GM18951 (cell line): ENCODE results near the gene ACSL6.

ENCODE experiments used
- POLR2A ChIP-seq: IDR thresholded peaks from 4 replicates; pipeline ENCODE4 v1.6.1; 2011; ENCODE audit warnings: mild to moderate bottlenecking; ENCODE audit not compliant: insufficient read length, insufficient read depth; ENCODE audit errors: extremely low read depth
- in situ Hi-C: fragments of 300-500 bp; cut with MboI; formaldehyde crosslinking; loops from one replicate; pipeline ENCODE4 v1.12.0; 2022; ENCODE audit warnings: low sequenced_read_pairs, mixed read lengths, inconsistent platforms; ENCODE audit not compliant: unreplicated experiment

ACSL6 gene

DNA sequence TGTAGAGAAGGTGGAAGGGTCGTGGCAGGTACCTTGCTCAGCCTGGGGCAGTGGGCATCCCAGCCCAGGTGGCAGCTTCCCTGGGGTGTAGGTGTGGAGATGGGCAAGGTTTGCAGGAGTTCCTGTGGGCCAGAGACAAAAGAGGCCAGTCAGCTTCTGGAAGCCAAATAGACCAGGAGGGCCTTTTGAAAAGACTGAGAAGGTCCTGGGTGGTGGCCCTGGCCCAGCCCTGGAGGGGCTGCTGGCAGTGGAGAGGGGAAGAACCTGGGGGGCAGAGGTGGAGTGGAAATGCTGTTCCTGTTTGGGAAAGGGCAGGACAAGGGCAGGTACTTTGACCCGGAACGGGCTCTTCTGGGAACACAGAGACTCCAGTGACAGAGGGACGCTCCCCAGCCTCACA lies 42.0 kb upstream of the ACSL6 start:
- in situ Hi-C loops: no loop called here
- no peak for TF ChIP-seq POLR2A

- in situ Hi-C loops: no loop called here
- TF ChIP-seq POLR2A: no peak
Measured at GRCh38 chr5:132052520-132052919, 41.1 kb upstream of the ACSL6 start.

DNA sequence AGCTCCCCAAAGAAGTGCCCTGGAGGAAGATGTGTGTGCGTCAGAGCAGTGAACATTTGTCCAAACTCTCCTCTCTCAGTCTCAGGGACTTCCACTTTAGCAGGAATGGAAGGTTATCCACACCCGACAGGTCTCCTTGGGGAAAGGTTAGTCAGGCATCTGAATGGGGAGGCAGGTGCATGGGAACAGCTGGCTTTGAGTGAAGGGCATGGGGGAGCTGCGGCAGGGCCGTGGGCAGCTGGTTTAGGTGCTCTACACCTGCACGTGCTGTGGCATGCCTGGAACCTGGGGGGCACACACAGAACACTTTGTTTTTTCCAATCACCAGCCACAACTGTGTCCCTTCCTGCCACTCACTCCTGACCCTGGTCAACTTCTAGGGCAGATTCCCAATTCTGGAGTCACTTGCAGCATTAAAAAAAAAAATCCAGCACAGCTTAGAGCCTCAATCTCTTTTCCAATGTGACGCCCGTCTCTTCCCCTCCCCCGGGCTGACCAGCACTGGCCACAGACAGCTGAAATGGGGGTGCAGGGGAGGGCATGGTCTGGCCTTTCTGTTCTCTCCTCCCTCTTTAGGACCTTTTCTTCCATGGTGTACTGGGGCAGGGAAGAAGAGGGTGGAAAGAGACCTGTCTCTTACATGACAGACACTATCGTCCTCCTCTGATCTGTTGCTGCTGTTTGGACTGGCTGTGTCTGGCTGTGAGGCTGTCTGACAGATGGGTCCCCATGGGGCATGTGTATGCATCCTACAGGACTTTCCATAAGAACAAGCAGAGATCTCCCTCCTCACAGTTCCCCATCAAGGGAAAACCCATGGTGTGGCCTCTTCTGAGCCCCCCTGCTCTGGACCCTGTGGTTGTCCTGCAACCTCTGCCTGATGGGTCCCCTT lies 39.4 kb upstream of the ACSL6 start:
- in situ Hi-C loops: no loop called here
- TF ChIP-seq POLR2A: no peak

GRCh38 chr5:132050136-132050535 lies 38.7 kb upstream of the ACSL6 start:
- no peak for TF ChIP-seq POLR2A
- in situ Hi-C loops: no loop called here

DNA sequence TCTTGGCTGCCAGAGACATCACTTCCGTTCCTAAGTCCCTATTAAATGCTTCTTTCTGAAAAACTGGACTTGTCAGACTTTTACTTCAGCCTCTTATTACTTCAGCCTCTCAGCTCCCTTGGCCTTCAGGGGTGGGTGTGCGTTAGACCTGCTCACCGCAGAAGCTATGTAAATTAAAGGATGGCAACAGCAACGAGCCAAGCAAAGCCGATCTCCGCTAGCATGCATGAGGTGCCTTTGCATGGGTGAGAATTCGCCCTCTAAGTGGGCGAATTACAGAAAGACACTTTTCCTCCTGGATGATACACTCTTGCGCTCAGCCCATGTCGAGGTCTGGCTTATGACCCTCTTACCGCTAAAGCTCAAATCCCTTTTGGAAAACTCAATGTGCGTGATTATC lies 38.1 kb upstream of the ACSL6 start:
- TF ChIP-seq POLR2A: no peak
- in situ Hi-C loops: no loop called here

- no peak for TF ChIP-seq POLR2A
- in situ Hi-C loops: no loop called here
Measured at GRCh38 chr5:132049093-132049492, 37.6 kb upstream of the ACSL6 start.

DNA sequence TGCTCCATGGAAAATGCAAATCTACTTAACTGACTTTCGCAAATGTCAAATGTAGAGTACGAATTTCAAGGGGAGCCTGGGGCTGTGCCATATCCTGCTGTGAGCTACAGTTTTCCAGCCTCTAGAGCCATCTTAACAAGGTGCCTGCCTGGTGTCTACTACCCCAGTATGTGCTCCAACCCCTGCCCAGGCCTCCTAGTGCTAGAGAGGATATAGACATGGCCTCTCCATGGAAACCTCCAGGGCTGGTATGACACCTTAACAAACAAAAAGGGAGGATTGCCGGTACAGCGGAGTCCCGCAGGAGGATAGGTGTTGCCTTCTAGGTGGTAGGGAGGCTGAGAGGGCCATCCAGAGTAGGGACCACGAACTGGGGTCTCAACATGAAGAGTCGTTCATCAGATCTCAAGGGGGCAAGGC lies 35.4 kb upstream of the ACSL6 start:
- in situ Hi-C loops: no loop called here
- TF ChIP-seq POLR2A: no peak

- no peak for TF ChIP-seq POLR2A
- in situ Hi-C loops: no loop called here
Measured at GRCh38 chr5:132044207-132044606, 32.7 kb upstream of the ACSL6 start.

DNA sequence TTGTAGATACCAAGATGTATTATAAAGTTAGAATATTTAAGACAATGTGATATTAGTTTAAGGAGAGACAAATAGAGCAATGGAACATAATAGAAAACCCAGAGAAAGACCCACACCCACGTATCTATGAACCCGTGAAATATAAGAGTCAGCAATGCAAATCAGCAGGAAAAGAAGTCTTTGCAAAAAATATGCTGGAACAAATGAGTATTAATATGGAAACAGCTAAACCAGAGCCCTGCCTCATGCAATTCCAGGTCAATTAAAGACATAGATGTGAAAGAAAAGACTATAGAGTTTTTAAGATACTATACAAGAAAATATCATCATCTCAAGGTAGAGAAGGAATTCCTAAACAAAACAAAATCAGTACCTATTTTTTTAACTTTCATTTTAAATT lies 25.9 kb upstream of the ACSL6 start:
- in situ Hi-C loops: no loop called here
- TF ChIP-seq POLR2A: no peak

DNA sequence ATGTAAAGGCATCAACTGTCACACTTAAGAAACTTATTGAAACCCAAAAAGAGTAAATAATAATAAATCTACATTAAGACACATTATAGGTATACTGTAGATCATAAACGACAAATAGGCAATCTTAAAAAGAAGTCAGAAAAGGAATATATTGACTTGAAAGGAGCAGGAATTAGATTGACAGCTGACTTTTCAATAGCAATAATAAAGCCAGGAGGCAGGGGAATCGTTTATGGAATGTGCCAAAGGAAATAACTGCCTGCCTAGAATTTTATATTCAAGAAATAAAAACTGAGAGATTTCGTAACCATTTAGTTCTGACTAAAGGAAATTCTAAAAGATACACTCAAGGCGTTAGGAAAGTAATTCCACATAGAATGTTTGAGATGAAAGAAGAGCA lies 21.7 kb upstream of the ACSL6 start:
- TF ChIP-seq POLR2A: no peak
- in situ Hi-C loops: no loop called here

GRCh38 chr5:132032196-132032595 lies 20.7 kb upstream of the ACSL6 start:
- no peak for TF ChIP-seq POLR2A
- in situ Hi-C loops: no loop called here

- in situ Hi-C loops: no loop called here
- TF ChIP-seq POLR2A: no peak
Measured at GRCh38 chr5:132030610-132031009, 19.2 kb upstream of the ACSL6 start.

DNA sequence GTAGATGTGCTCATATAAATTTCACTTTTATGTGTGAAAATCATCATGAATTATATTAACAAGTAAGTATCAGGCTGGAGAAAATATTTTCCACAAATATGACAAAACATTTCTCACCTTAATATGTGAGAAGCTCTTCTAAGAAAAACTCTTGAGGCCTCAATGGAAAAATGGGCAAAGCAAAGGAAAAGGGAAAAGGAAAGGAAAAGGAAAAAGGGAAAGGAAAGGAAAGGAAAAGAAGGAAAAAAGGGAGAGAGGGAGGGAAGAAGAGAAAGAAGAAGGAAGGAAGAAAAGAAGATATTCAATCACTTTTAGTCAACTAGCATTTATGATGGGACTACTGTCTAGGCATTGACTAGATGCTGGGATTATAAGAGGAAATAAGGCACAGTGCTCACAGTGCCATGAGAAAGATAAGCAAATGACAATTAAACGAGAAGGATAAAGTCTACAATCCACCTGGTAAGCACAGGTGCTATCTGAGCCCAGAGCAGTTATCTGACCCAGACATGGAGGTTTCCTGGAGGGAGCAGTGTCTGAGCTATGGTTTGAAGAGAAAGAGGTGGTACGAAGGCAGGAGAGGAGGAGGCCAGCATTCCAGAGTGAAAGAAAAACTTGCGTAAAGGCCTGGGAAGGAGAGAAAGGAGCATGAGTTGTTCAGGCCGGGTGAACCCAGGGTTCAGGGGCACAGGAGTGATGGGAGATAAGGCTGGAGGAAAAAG lies 18.3 kb upstream of the ACSL6 start:
- in situ Hi-C loops: no loop called here
- no peak for TF ChIP-seq POLR2A

GRCh38 chr5:132027027-132027426 lies 15.6 kb upstream of the ACSL6 start:
- in situ Hi-C loops: no loop called here
- TF ChIP-seq POLR2A: no peak
